Neural cell (in vitro differentiated cells): ENCODE measurements around the gene SUSD4.

Experiments used
- EZH2 ChIP-seq: fragments of 200-600, 300-800 bp; shearing (Covaris generic), sonication (generic); IDR thresholded peaks from 2 replicates; pipeline ENCODE4 v1.6.1; 2014; ENCODE audit warnings: antibody characterized with exemption, low read length, borderline replicate concordance, mild to moderate bottlenecking; ENCODE audit not compliant: insufficient read depth, poor library complexity, severe bottlenecking
- MXI1 ChIP-seq: fragments of 450-650 bp; conservative IDR thresholded peaks from 2 replicates; pipeline ENCODE4 v1.6.1; 2014; ENCODE audit warnings: antibody characterized with exemption, mild to moderate bottlenecking; ENCODE audit not compliant: poor library complexity, severe bottlenecking
- POLR2AphosphoS5 ChIP-seq: IDR thresholded peaks from 2 replicates; pipeline ENCODE4 v1.6.1; 2012
- SMC3 ChIP-seq: fragments of 450-650 bp; conservative IDR thresholded peaks from 2 replicates; pipeline ENCODE4 v1.6.1; 2014; ENCODE audit warnings: antibody characterized with exemption, mild to moderate bottlenecking, moderate library complexity; ENCODE audit not compliant: poor library complexity
- TAF1 ChIP-seq: IDR thresholded peaks from 2 replicates; pipeline ENCODE4 v1.6.1; 2012; ENCODE audit warnings: low read depth
- TF ChIP-seq, protein P1 (sequence below): fragments of 450-650 bp; IDR thresholded peaks from 2 replicates; pipeline ENCODE4 v1.5.1; 2014; ENCODE audit warnings: antibody characterized with exemption, mild to moderate bottlenecking, moderate library complexity; ENCODE audit not compliant: poor library complexity, severe bottlenecking
- TF ChIP-seq, protein P2 (sequence below): IDR thresholded peaks from 2 replicates; pipeline ENCODE4 v1.6.1; 2012; ENCODE audit warnings: borderline replicate concordance

DNA sequence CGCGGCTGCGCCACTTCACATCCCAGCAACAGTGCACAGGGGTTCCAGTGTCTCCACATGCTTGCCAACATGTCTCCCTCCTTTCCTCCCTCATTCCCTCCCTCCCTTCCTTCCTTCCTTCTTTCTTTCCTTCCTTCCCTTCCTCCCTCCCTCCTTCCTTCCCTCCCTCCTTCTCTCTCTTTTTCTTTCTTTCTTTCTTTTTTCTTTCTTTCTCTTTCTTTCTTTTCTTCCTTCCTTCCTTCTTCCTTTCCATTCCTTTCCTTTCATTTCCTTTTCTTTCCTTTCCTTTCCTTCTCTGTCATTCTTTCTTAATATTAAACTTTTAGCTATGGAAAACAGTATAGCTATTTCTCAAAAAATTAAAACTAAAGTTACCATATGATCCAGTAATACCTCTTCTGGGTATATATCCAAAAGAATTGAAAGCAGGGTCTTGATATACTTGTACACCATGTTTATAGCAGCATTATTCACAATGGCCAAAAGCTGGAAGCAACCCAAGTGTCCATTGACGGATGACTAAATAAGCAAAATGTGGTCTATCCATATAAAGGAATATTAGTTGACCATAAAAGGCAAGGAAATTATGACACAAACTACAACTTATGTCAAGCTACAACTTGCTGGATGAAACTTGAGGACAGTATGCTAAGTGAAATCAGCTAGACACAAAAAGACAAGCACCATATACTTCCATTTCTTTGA, 165.9 kb downstream of the SUSD4 start:
- TF ChIP-seq, protein P1, sequence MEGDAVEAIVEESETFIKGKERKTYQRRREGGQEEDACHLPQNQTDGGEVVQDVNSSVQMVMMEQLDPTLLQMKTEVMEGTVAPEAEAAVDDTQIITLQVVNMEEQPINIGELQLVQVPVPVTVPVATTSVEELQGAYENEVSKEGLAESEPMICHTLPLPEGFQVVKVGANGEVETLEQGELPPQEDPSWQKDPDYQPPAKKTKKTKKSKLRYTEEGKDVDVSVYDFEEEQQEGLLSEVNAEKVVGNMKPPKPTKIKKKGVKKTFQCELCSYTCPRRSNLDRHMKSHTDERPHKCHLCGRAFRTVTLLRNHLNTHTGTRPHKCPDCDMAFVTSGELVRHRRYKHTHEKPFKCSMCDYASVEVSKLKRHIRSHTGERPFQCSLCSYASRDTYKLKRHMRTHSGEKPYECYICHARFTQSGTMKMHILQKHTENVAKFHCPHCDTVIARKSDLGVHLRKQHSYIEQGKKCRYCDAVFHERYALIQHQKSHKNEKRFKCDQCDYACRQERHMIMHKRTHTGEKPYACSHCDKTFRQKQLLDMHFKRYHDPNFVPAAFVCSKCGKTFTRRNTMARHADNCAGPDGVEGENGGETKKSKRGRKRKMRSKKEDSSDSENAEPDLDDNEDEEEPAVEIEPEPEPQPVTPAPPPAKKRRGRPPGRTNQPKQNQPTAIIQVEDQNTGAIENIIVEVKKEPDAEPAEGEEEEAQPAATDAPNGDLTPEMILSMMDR, result no peak
- TF ChIP-seq MXI1 (no peak), EZH2 (no peak), POLR2AphosphoS5 (no peak), TAF1 (no peak), SMC3 (no peak)
- TF ChIP-seq, protein P2, sequence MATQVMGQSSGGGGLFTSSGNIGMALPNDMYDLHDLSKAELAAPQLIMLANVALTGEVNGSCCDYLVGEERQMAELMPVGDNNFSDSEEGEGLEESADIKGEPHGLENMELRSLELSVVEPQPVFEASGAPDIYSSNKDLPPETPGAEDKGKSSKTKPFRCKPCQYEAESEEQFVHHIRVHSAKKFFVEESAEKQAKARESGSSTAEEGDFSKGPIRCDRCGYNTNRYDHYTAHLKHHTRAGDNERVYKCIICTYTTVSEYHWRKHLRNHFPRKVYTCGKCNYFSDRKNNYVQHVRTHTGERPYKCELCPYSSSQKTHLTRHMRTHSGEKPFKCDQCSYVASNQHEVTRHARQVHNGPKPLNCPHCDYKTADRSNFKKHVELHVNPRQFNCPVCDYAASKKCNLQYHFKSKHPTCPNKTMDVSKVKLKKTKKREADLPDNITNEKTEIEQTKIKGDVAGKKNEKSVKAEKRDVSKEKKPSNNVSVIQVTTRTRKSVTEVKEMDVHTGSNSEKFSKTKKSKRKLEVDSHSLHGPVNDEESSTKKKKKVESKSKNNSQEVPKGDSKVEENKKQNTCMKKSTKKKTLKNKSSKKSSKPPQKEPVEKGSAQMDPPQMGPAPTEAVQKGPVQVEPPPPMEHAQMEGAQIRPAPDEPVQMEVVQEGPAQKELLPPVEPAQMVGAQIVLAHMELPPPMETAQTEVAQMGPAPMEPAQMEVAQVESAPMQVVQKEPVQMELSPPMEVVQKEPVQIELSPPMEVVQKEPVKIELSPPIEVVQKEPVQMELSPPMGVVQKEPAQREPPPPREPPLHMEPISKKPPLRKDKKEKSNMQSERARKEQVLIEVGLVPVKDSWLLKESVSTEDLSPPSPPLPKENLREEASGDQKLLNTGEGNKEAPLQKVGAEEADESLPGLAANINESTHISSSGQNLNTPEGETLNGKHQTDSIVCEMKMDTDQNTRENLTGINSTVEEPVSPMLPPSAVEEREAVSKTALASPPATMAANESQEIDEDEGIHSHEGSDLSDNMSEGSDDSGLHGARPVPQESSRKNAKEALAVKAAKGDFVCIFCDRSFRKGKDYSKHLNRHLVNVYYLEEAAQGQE, result no peak
